Stomach (tissue), 9 donors: ENCODE data around the gene IFNGR1. TPM values are rescaled to one million over a fixed set of nuclear protein-coding genes. Genes with fewer than 3 reads are reported as not detected.

ENCODE experiments used
- DNase-seq, 2 donors: peaks; one replicate each; pipeline versions ENCODE4 v3.0.0 to v3.0.0-alpha.2; 2013 to 2019
- H3K27ac ChIP-seq, 5 donors: fragments of 200-600 bp in 4 of 5; sonication (generic) in 4 of 5; one replicate each; pipeline ENCODE4 v1.5.1; 2013 to 2019; ENCODE audit warnings: mild to moderate bottlenecking in 1 of 5, moderate library complexity in 1 of 5
- H3K27me3 ChIP-seq, 3 donors: fragments of 200-600 bp; sonication (generic); one replicate each; pipeline ENCODE4 v1.5.1; 2017 to 2019; ENCODE audit warnings: mixed run types in 1 of 3
- H3K36me3 ChIP-seq, 4 donors: fragments of 200-600 bp; sonication (generic); 1 replicate in 3 of 4; 2 replicates in 1 of 4; pipeline ENCODE4 v1.5.1; 2016 to 2019
- H3K4me1 ChIP-seq, 4 donors: fragments of 200-600 bp; sonication (generic); one replicate each; pipeline ENCODE4 v1.5.1; 2016 to 2019
- H3K4me3 ChIP-seq, 4 donors: fragments of 200-600 bp; sonication (generic) in 3 of 4; one replicate each; pipeline ENCODE4 v1.5.1; 2016 to 2019; ENCODE audit warnings: mild to moderate bottlenecking in 1 of 4
- H3K9me3 ChIP-seq, 4 donors: fragments of 200-600 bp; sonication (generic); one replicate each; pipeline ENCODE4 v1.5.1; 2016 to 2019
- EP300 ChIP-seq: sonication (generic); formaldehyde crosslinking; IDR thresholded peaks from one replicate; pipeline ENCODE4 v1.6.1; 2017; ENCODE audit warnings: antibody characterized with exemption
- POLR2A ChIP-seq, 4 donors: fragments of 450-650 bp; IDR thresholded peaks; one replicate each; pipeline ENCODE4 v1.6.1; 2016; ENCODE audit warnings: antibody characterized with exemption in 4 of 4, control low read depth in 2 of 4, mild to moderate bottlenecking in 1 of 4, moderate library complexity in 1 of 4
- POLR2AphosphoS5 ChIP-seq, 3 donors: sonication (generic); formaldehyde crosslinking; IDR thresholded peaks; one replicate each; pipeline ENCODE4 v1.6.1; 2016; ENCODE audit warnings: antibody characterized with exemption in 3 of 3
- WGBS, 5 donors: extraction: QIAGEN DNeasy Blood & Tissue Kit in 3 of 5; methylation state at CpG; one replicate each; pipeline versions ENCODE4 v1.1.5 to v1.1.7; 2013 to 2018; 5-methylcytosine and 5-hydroxymethylcytosine counted together
- intact Hi-C: fragments of 100-400 bp; cut with DNase I; formaldehyde crosslinking; loops from one replicate; pipeline ENCODE4 v1.15.1; 2023; ENCODE audit warnings: low total_unique reads
- polyA plus RNA-seq, 3 donors: library from polyadenylated mRNA; stranded (reverse); fragments of 200-250 nt; gene quantifications; one replicate each; pipeline ENCODE4 v1.2.3, GENCODE V29; 2013
- total RNA-seq, 5 donors: library from RNA; depleted of rRNA; stranded (reverse); fragments of >200 nt; gene quantifications; one replicate each; pipeline versions ENCODE4 v1.1.0 to v1.2.3, GENCODE V29; 2014 to 2016
- TF ChIP-seq, protein P1 (sequence below), 7 experiments: fragments of 450-650 bp in 4 of 7; fragments of 200-600 bp in 3 of 7; sonication (generic) in 3 of 7; IDR thresholded peaks; one replicate each; pipeline ENCODE4 v1.5.1; 2016 to 2019; ENCODE audit warnings: antibody characterized with exemption in 7 of 7, control low read depth in 2 of 7, mild to moderate bottlenecking in 1 of 7
- donor health status: healthy with polysubstance abuse.
- donor health status: Bipolar disorder and iron deficiency.
- donor health status: healthy.

Gene IFNGR1
- total and polyA plus RNA-seq, 8 donors = 1.2 to 122 (median 30.0) TPM

DNA sequence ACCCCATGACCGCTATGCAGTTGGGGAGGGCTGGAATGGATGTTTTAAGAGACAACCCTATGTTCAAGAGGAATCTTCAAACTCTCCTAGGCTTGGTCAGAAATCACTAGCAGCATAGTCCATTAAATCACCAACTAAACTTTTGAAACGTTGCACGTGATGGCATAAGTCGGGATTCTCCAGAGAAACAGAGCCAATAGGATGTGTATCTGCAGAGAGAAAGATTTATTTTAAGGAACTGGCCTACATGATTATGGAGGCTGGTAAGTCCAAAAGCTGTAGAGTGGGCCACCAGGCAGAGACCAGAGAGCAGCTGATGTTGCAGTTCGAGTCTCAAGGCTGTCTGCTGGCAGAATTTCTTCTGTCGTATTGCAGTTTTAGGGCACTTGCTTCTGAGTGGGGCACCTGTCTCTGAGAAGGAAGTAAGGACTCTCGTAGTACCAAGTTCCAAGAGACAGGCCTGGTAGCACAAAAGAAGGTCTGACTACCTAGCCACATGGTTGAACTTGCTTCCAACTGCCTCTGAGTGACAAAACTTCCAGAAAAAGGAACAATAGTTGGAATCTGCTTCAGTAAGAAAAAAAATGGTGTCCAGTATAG is 11.9 kb upstream of the IFNGR1 start:
- peak overlapping the region in 2 of 5 donors; percentile 23 to 84 for H3K27ac ChIP-seq
- 88 to 94% (median 93%) methylated on average over 7 of the region's 7 CpGs for WGBS, 5 donors
- H3K9me3 ChIP-seq = no peaks in the 10 kb centered on the region
- no peaks in the 10 kb centered on the region for H3K36me3 ChIP-seq
- DNase-seq = no peak
- H3K4me3 ChIP-seq = no peak overlapping the region
- TF ChIP-seq POLR2A (IDR thresholded peaks at IDR 0.05) (no peak), POLR2AphosphoS5 (IDR thresholded peaks at IDR 0.05) (no peak), EP300 (no peak)
- TF ChIP-seq, protein P1, sequence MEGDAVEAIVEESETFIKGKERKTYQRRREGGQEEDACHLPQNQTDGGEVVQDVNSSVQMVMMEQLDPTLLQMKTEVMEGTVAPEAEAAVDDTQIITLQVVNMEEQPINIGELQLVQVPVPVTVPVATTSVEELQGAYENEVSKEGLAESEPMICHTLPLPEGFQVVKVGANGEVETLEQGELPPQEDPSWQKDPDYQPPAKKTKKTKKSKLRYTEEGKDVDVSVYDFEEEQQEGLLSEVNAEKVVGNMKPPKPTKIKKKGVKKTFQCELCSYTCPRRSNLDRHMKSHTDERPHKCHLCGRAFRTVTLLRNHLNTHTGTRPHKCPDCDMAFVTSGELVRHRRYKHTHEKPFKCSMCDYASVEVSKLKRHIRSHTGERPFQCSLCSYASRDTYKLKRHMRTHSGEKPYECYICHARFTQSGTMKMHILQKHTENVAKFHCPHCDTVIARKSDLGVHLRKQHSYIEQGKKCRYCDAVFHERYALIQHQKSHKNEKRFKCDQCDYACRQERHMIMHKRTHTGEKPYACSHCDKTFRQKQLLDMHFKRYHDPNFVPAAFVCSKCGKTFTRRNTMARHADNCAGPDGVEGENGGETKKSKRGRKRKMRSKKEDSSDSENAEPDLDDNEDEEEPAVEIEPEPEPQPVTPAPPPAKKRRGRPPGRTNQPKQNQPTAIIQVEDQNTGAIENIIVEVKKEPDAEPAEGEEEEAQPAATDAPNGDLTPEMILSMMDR (IDR thresholded peaks at IDR 0.05) = no peak
- H3K27me3 ChIP-seq = no peaks in the 10 kb centered on the region
- peaks cover 16 to 72% (median 20%) of the 10 kb centered on the region in 4 donors for H3K4me1 ChIP-seq
- intact Hi-C loops = no loop called here

DNA sequence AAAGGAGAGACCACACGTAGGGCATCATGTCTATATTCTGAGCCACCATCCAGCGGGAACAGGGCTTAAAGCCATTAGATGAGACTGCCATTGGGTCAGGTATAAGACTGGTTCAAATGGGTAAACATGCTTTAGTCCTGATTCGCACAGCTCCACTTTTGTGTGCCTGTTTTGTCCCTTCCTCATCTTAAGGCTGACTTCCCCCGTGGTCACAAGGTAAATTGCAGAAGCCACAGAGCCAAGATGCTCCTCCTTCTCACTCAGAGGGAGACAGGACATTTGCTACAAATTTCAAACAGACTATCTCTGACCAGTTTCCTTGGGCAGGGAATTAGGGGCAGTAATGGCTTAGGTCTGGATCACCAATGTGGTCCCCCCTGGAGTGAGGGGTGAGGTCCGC is 11.4 kb upstream of the IFNGR1 start:
- WGBS, 5 donors = 87 to 94% (median 93%) methylated on average over 5 of the region's 5 CpGs
- no peak for DNase-seq
- no peaks in the 10 kb centered on the region for H3K9me3 ChIP-seq
- TF ChIP-seq POLR2A (IDR thresholded peaks at IDR 0.05) (no peak), POLR2AphosphoS5 (IDR thresholded peaks at IDR 0.05) (no peak), EP300 (no peak)
- TF ChIP-seq, protein P1 (IDR thresholded peaks at IDR 0.05) = no peak
- no peak overlapping the region for H3K4me3 ChIP-seq
- H3K36me3 ChIP-seq = no peaks in the 10 kb centered on the region
- intact Hi-C loops = no loop called here
- H3K27me3 ChIP-seq = no peaks in the 10 kb centered on the region
- H3K27ac ChIP-seq = peak overlapping the region in 2 of 5 donors; percentile 23 to 26
- H3K4me1 ChIP-seq = peaks cover 16 to 72% (median 20%) of the 10 kb centered on the region in 4 donors

DNA sequence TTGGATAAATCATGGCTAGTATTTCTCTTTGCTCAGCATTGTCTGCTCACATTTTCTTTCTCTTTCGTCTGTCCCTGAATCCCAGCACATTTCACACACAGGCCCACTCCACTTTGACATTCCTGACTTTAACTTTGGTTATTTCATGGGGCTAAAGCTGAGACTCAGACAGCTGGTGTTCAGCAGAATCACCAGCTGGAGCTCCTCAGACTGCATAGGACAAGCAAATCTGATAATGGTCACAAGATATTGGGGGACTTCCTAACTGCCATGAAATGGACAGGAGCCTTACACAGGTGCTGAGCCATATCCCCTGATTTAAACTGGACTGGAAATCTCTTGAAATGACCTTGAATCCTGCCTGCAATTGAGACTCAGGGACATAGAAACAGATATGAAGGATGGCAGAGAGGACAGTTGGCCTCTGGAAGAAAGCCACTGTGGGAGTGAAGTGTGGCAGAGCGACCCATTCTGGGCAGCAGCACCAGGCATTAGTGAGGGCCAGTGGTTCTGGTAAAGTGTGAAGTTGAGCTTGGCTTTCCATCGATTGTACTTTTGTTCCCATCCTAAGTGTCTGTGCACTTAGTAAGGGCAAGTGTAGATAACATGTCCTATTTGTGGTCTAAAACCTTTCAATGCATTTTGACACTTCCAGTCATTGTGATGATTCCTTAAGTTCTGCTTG is 10.0 kb upstream of the IFNGR1 start:
- WGBS, 5 donors = 71 to 87% (median 82%) methylated on average over 3 of the region's 3 CpGs
- Histone ChIP-seq H3K4me3 (no peak overlapping the region), H3K36me3 (no peaks in the 10 kb centered on the region), H3K27ac (no peak overlapping the region), H3K4me1 (peaks cover 15 to 72% (median 16%) of the 10 kb centered on the region in 4 donors), H3K9me3 (no peaks in the 10 kb centered on the region), H3K27me3 (no peaks in the 10 kb centered on the region)
- intact Hi-C loops = no loop called here
- no peak for DNase-seq
- TF ChIP-seq POLR2AphosphoS5 (IDR thresholded peaks at IDR 0.05) (no peak), POLR2A (IDR thresholded peaks at IDR 0.05) (no peak), EP300 (no peak)
- TF ChIP-seq, protein P1 (IDR thresholded peaks at IDR 0.05) = no peak

DNA sequence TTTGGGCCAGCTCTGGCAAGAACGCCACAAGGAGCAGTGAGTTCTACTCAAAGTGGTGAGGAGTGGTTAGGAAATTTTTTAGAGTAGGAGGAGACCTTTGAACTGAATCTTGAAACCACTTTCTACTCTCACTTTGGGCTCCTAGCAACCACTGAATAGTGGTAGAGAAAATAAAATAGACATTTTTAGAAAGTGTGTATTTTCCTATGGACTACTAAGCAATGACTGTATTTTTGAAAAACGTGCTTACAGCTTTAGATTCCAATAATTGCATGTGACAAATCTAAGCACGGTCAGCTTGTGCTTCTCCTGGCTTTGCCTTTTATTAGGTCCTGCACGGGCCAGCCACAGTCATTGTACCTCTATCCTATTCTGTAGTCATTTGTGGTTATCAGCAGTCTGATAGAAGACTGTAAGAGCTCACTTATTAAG is 8.7 kb upstream of the IFNGR1 start:
- no peak for DNase-seq
- TF ChIP-seq EP300 (no peak), POLR2AphosphoS5 (IDR thresholded peaks at IDR 0.05) (no peak), POLR2A (IDR thresholded peaks at IDR 0.05) (no peak)
- TF ChIP-seq, protein P1 (IDR thresholded peaks at IDR 0.05) = no peak
- Histone ChIP-seq H3K36me3 (no peaks in the 10 kb centered on the region), H3K9me3 (no peaks in the 10 kb centered on the region), H3K27me3 (no peaks in the 10 kb centered on the region), H3K4me3 (no peak overlapping the region), H3K4me1 (peaks cover 10 to 69% (median 15%) of the 10 kb centered on the region in 4 donors), H3K27ac (peak overlapping the region in 1 of 5 donors; percentile 31)
- WGBS, 5 donors = 44 to 54% (median 50%) methylated on average over 4 of the region's 4 CpGs
- intact Hi-C loops = no loop called here
